Measurements from ENCODE around the gene SYNGAP1. TPM values are rescaled to one million over a fixed set of nuclear protein-coding genes. Genes with fewer than 3 reads are reported as not detected.

Gene SYNGAP1
- total and polyA plus RNA-seq, 9 of the 15 experiments (the other 6 are each of a cell fraction or from before 2014, with no cell fraction given), result 0.01 to 22.8 (median 3.2) TPM

GRCh38 chr6:33375143-33375671 is 44.7 kb upstream of the SYNGAP1 start (continued):
- TF ChIP-seq THAP12 (CRISPR knock-in tag; IDR thresholded peaks at IDR 0.05) (no peak), GATAD2A (IDR thresholded peaks at IDR 0.05) (no peak), YBX1 (IDR thresholded peaks at IDR 0.05) (no peak), ZBTB34 (CRISPR knock-in tag; IDR thresholded peaks at IDR 0.05) (no peak), ZNF79 (CRISPR knock-in tag; IDR thresholded peaks at IDR 0.05; ENCODE audit: low read depth) (no peak), ZNF561 (CRISPR knock-in tag; conservative IDR thresholded peaks at IDR 0.05) (no peak), DMBX1 (CRISPR knock-in tag; IDR thresholded peaks at IDR 0.05; ENCODE audit: borderline replicate concordance) (no peak), GTF2E2 (tag; IDR thresholded peaks at IDR 0.05) (no peak), U2AF2 (optimal IDR thresholded peaks at IDR 0.05; ENCODE audit: low read depth, low read length) (no peak), KLF10 (CRISPR knock-in tag; IDR thresholded peaks at IDR 0.05) (no peak), FOXK1 (CRISPR knock-in tag; IDR thresholded peaks at IDR 0.05; ENCODE audit: borderline replicate concordance) (no peak), CBX3 (IDR thresholded peaks at IDR 0.05; ENCODE audit: borderline replicate concordance in 1 of 2, low read length in 2 of 2) (no peak), SMAD4 (CRISPR knock-in tag; conservative IDR thresholded peaks at IDR 0.05) (peak; percentile 4; the same call in 1 of the 2 replicates), KLF6 (CRISPR knock-in tag; IDR thresholded peaks at IDR 0.05; ENCODE audit: borderline replicate concordance) (peak; percentile 10; the same call in 1 of the 2 replicates), ADNP (tag; IDR thresholded peaks at IDR 0.05) (no peak), HDAC1 (IDR thresholded peaks at IDR 0.05) (no peak), NBN (IDR thresholded peaks at IDR 0.05; ENCODE audit: low read depth) (no peak), HCFC1 (IDR thresholded peaks at IDR 0.05; ENCODE audit: low read depth, low read length) (no peak), STAT6 (CRISPR knock-in tag; IDR thresholded peaks at IDR 0.05) (no peak), ELK3 (CRISPR knock-in tag; IDR thresholded peaks at IDR 0.05) (no peak), CBX2 (IDR thresholded peaks at IDR 0.05; ENCODE audit: insufficient read depth, low read length, poor library complexity, severe bottlenecking) (no peak), SMC3 (conservative IDR thresholded peaks at IDR 0.05; ENCODE audit: insufficient read depth, low read depth, low read length) (no peak), RNF2 (IDR thresholded peaks at IDR 0.05) (no peak)
